NK-92 (cell line): ENCODE data around the gene VWA5B1.

ENCODE experiments used
- DNase-seq: peaks from one replicate; lab custom pipeline; 2025; ENCODE audit not compliant: unreplicated experiment; lab: John Stamatoyannopoulos, UW

Gene VWA5B1

DNA sequence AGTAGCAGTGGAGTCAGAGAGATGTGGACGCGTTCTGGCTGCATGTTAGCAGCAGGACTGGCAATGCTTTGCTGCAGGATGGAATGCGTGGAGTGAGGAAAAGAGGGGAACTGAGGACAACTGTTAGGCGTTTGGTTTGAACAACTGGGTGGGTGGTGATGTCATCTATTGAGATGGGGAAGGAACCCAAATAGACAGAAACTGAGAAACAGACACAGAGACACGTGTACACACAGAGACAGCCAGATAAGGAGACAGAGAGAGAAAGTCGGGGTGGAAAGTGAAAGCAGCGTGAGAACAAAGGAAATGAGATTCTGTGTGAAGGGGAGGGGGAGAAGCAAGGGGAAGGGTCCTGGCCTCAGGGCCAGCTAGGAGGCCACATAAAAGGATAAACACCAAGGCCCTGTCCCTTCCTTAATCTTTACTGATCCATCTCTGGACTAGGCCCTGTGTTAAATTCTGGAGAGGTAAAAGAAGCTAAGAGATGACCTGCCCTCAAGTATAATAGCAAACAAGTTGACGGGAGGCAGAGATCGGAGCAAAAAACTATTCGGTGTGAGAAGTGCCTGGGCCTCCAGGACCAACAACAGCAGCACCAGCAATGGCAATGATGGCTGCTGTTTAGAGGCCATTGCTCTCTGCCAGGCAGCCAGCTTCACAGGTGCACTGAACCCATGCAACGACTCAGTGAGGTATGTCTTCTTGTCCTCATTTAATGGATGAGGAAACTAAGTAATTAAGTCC is 31.6 kb downstream of the VWA5B1 start:
- DNase-seq = no peak

GRCh38 chr1:20322825-20323612 is 32.3 kb downstream of the VWA5B1 start:
- no peak for DNase-seq

DNA sequence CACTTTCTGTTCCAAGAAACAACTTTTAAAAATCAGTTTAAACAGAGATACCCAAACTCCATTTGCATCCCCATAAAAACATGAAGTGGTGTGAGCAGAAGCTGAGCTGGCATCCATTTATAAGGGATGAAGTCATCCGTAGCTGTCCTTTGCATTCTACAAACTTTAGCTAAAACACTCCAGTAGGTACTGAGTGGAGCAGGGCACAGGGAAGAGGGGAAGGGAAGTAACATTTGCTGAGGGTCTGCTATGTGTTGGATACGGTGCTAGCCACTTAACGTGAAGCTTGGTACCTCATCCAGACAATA is 32.9 kb downstream of the VWA5B1 start:
- DNase-seq = no peak

DNA sequence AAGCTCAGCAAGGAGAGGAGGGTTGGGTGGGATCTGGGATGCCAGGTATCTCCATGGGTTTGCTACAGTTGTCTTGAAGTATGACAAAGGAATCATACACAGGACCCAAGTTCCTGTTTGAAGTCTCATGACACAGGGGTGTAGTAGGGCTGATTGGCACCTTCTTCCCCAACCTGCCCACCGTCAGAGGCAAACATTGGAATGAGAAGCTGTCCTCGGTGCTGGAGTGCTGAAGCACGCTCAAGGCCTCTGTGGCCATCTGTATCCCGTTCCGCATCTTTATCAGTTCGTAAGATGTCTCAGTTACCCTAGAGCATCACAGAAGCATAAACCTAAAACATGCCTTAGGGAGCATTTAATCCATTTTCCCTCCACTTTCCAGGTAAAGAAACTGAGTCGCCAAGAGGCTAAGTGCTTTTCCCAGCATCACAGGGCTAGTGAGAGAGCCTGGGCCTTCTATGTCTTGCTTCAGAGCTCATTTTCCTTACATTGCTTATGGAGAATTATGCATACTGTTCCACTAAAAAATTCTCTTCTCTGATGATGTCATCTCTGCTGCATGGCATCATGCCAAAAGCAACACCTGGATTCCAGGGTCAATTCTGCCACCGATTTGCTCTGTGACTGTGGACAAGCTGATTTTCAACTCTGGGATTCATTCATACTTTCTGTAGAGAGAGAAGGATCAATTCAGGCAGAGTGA is 34.2 kb downstream of the VWA5B1 start:
- no peak for DNase-seq

DNA sequence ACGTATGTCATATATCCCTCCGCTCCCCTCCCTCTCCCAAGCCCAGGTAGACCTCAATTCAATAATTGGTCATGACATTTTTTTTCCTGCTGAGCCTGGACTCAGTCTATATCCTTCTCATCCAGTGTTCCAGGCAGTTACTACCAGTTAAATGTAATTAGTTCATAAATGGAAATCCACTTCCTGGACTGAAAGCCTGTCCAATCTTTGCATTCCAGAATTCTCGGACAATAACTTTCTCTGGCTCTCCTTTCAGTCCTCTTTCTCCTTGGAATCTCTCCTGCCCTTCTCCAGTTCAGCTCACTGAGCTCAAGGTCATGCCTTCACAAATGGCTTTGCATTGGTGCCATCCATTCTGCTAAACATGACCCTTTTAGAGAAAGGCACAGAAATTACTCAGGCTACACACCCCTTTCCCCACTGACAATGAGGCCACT is 34.8 kb downstream of the VWA5B1 start:
- no peak for DNase-seq

- DNase-seq = no peak
Measured at GRCh38 chr1:20325844-20326420, 35.3 kb downstream of the VWA5B1 start.

GRCh38 chr1:20327467-20327866 is 36.8 kb downstream of the VWA5B1 start:
- no peak for DNase-seq

DNA sequence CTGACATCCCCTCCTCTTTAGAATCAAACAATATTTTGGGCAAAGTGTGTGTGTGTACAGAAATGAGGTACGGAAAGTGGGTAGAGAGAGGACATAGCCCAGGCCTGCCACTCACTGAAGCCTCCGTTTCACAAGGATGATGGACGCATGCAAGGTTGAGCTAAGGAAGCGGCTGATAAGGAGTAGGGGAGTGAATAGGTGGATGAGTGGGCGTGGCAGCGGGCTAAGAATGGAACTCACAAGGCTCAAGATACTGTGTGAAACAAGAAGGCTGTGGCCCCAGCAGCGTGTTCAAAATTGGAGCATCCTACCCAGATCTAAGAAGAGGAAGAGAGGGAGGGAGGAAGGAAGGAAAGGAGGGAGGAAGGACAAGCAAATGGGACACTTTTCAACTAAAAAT is 37.5 kb downstream of the VWA5B1 start:
- no peak for DNase-seq

DNA sequence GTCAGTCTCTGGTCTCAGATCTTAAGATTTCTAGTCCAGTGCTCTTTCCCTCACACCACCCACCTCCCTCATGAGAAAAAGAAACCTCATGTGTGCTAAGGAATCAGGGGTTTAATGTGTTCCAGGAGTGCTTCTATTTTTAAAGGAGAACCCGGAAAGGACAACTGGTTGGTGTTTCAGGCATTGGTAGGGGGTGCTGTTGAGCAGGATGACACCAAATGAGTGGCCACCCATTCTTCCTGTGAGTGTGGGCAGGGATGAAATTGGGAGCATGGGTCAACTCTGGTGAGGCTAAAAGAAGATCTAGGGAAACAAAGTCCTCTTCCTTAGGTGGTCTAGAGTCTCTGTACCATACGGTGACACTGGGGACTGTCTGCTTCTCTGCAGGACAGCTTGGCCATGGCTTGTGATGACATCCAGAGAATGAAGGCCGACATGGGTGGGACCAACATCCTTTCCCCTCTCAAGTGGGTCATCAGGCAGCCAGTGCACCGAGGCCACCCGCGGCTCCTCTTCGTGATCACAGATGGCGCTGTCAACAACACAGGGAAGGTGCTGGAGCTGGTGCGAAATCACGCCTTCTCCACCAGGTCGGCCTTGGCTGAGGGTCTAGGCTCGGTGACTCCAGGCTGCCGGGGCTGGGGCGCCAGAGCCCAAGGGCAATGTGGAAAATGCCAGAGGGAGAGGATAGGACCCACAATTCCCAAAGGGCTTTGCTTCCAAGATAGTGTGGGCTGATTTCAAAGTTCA is 39.3 kb downstream of the VWA5B1 start:
- DNase-seq = no peak

DNA sequence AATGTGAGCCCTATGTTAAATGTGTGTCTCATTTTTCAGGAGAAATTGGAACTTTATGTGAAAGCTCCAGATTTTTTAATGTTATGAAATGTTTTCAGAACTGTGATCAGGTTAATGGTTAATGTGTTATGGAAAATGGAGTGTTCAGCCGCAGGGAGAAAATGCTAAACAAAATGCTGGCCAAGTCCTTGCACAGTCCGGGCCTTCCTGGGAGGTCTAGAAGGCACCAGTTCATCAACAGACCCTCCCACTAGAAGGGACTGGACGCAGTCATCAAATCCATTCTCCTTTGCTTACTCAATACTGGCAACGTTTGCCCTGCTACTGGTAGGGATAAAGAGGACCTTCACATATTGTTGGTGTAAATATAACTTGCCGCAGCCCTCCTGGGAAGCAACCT is 43.4 kb downstream of the VWA5B1 start:
- no peak for DNase-seq

DNA sequence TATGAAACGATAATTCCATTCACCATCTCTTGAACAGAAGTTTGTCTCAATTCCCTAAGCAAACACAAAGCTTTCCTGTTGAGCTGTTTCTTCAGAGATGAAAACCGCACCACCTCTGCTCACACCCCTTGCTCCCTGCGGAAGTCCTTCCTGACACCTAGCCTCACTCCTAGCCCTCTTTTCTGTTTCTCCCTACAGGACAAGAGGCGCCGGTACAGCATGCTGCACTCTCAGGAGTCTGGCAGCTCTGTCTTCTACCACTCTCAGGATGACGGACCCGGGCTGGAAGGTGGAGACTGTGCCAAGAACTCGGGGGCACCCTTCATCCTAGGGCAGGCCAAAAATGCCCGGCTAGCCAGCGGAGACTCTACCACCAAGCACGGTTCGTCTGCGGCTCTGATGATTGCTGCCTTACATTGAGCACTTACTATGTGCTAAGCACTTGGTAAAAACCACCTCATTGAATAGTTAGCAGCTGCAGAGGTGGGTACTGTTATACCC is 45.5 kb downstream of the VWA5B1 start:
- DNase-seq = no peak

DNA sequence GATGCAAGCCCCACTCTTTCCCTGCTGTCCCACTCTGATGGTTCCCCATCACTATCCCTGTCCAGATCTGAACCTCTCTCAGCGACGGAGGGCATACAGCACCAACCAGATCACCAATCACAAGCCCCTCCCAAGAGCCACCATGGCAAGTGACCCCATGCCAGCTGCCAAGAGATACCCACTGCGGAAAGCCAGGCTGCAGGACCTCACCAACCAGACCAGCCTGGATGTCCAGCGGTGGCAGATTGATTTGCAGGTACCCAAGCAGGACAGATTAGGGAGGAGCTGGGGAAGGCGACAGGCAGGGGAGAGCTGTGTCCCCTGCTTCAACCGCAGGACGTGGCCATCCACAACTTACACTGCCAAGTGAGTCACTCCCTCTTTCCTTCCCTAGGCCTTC is 46.9 kb downstream of the VWA5B1 start:
- no peak for DNase-seq

DNA sequence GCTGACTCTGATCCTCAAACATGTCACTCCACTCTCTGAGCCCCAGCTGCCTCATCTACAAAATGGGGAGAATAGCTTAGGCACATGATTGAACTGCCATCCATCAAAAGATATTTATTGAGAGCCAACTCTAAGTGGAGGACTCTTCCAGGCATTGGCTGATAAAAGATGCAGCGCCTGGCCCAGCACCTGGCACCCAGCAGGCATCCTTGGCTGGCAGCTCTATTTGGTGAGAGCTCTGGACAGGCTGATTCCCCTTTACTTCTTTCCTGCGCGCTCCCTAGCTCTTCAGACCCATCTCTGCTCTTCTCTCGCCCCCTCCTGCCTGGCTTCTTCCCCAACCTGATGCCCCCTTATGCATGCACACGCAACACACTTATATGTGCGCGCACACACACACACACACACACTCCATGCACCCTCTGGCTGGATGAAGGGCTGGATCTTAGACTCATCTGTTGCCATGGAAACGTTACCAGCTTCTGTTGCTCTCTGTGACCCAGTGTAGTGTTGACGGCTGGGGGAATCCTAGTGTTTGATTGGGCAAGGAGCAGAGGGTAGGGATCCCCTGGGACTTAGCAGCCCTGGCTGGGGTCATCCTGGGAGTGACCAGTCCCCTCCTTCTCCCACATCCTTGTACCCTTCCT is 49.3 kb downstream of the VWA5B1 start:
- no peak for DNase-seq

DNA sequence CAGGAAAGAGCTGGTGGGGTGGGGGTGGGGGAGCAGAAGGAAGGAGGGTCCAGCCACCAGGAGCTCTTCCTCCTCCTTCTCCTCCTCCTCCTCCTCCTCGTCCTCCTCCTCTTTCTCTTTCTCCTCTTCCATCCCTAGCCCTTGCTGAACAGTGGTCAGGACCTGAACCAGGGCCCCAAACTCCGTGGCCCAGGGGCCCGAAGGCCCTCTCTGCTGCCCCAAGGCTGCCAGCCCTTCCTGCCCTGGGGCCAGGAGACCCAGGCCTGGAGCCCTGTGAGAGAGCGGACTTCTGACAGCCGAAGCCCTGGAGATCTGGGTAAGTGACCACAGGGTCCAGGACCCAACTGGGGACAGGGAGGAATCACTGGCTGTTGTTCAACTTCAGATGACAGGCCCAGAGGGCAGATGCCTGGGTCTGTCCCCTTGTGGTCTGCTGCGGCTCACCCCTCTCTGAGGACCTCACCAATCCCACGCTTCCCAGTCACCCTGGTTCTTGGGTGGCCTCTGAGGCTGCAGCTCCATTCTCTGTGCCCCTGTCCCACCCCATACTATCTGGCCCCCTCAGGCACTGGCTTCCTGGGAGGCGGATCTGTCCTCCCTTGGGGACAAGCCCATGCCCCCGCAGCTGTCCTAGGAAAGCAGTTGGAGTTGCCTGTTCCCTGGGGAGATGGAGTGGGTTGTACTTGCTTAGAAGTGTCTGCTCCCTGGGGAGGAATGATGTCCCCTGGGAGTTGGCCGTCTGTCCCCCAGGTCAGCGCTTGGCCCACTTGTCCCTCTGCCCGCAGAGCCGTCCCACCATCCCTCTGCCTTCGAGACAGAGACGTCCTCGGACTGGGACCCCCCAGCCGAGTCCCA is 51.8 kb downstream of the VWA5B1 start:
- no peak for DNase-seq

DNA sequence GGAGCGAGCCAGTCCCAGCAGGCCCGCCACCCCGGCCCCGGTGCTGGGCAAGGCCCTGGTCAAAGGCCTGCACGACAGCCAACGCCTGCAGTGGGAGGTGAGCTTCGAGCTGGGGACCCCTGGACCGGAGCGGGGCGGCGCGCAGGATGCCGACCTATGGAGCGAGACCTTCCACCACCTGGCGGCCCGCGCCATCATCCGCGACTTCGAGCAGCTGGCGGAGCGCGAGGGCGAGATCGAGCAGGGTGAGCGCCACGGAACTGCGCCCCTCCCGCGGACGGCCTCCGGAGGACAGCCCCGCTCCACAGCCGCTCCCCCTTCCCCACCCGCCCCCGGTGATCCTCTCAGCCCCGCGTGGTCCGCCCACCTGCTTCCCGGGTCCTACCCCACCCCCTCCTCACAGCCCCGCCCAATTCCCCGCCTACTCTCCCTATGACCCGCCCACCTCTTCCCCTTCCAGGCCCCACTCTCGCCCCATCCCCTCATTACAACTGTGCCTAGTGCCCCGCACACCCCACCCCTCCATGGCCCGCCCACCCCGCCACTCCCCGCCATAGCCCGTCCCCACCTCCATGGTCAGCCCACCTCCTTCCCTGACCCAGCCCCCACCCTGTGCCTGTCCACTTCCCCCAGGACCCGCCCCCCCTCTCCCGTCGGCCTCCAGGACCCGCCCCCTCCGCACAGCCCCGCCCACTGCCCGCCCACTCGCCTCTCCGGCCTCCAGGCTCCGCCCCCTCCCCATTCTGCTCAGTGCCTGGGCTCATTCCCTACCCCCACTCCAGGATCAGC is 52.7 kb downstream of the VWA5B1 start:
- no peak for DNase-seq

GRCh38 chr1:20343938-20344302 is 53.2 kb downstream of the VWA5B1 start:
- DNase-seq = no peak

GRCh38 chr1:20344738-20345137 is 54.1 kb downstream of the VWA5B1 start:
- DNase-seq = no peak

DNA sequence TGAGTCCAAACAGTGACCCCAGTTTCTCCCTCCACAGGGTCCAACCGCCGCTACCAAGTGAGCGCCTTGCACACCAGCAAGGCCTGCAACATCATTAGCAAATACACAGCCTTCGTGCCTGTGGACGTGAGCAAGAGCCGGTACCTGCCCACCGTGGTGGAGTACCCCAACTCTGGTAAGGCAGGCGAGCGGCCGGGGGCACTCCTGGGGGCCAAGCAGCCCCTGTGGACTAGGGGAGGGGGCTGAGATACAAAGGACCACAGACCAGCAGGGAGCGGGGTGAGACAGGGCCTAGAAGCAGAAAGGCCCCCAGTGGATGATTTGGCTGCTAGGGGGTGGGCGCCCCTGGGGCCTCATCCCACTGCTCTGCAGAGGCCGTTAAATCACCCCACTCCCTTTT is 54.7 kb downstream of the VWA5B1 start:
- DNase-seq = no peak

GRCh38 chr1:20346433-20346832 is 55.8 kb downstream of the VWA5B1 start:
- no peak for DNase-seq
